PC-3 (cell line): ENCODE data around the gene POR.

ENCODE experiments used
- EZH2 ChIP-seq: fragments of 300-600 bp; sonication (generic); IDR thresholded peaks from one replicate; pipeline ENCODE4 v1.6.1; 2017; ENCODE audit warnings: antibody characterized with exemption, mild to moderate bottlenecking, low read length; ENCODE audit not compliant: unreplicated experiment
- TF ChIP-seq, protein P1 (sequence below): fragments of 300-600 bp; sonication (generic); conservative IDR thresholded peaks from 2 replicates; pipeline ENCODE4 v1.5.1; 2017; ENCODE audit warnings: antibody characterized with exemption, low read depth, mild to moderate bottlenecking, low read length

DNA sequence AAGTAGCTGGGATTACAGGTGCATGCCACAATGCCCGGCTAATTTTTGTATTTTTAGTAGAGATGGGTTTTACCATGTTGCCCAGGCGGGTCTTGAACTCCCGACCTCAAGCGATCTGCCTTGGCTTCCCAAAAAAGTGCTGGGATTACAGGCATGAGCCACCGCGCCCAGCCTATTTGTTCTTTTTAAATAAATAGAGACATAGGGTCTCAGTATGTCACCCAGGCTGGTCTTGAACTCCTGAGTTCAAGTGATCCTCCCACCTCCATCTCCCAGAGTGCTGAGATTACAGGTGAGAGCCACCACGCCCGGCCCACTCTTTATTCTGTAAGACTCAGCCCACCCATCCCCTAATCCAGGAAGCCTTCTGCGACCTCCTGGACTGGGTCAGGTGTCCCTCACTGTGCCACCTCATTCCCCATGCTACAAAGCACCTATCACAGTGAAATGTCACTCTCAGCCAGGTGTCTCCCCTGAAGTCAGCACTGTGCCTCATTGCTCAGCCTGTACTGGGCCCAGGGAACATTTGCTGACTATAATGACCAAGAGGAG lies 76.7 kb downstream of the POR start:
- TF ChIP-seq, protein P1, sequence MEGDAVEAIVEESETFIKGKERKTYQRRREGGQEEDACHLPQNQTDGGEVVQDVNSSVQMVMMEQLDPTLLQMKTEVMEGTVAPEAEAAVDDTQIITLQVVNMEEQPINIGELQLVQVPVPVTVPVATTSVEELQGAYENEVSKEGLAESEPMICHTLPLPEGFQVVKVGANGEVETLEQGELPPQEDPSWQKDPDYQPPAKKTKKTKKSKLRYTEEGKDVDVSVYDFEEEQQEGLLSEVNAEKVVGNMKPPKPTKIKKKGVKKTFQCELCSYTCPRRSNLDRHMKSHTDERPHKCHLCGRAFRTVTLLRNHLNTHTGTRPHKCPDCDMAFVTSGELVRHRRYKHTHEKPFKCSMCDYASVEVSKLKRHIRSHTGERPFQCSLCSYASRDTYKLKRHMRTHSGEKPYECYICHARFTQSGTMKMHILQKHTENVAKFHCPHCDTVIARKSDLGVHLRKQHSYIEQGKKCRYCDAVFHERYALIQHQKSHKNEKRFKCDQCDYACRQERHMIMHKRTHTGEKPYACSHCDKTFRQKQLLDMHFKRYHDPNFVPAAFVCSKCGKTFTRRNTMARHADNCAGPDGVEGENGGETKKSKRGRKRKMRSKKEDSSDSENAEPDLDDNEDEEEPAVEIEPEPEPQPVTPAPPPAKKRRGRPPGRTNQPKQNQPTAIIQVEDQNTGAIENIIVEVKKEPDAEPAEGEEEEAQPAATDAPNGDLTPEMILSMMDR = no peak
- TF ChIP-seq EZH2 = no peak
